Activated CD8-positive, alpha-beta memory T cell treated with anti-CD3 and anti-CD28 coated beads, Interleukin-2, amount 50 U/mL, for 1 hour (primary cell): ENCODE data around the gene LINC00237.

ENCODE experiments used
- DNase-seq: peaks from one replicate; pipeline ENCODE4 v3.0.0-alpha.2; 2020; ENCODE audit errors: extremely low read depth

The LINC00237 gene

DNA sequence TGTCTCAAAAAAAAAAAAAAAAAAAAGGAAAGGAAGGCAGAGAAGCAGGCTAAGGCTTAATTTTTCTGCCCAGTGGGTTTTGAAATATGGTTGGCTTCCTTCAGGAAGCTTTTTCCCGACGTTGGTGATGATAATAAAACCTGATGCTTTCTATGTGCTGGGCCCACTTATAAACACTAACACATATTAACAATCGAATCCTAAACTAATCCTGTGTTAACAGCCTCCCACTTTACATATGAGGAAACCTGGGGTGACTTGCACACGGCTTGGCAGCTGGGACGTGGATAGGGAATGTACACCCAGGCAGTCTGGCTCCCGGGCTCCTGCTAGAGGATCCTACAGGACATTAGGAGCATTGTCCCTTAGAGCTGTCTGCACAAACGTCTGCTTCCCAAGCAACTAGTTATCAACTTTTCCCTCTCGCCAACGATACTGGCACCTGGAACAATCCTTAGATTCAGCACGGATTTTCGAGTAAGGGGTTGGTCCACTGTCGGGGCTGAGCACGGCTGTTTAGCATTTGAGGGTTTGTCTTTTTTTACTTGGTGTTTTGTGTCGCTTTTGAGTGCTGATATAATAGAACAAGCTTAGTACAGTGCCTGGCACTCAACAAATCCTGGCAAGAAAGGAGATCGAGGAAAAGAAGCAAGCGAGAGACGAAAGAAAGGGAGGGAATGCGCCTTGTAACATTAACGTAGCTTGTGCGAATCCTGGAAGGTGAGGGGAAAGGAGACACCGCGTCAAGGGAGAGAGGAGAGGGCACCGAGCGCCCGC lies 19.1 kb upstream of the LINC00237 start:
- DNase-seq, result no peak

DNA sequence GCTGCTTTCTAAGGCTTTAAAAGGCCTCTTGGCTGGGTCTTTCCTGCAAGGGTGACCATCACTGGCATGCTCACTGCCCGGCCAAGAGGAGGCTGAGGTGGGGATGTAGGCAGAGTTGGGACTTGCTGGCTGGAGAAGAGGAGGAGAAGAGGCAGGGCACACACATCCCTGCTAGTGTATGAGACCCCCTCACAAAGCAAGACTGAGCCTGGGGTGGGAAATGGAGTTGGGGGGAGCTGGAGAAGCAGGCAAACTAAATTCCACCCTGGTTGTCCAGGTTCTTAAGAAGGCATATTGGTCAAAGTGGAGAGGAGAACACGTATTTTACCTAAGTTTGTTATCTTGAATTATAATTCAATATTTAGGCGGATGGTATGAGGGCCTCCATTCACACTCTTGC lies 18.0 kb upstream of the LINC00237 start:
- DNase-seq, result no peak

DNA sequence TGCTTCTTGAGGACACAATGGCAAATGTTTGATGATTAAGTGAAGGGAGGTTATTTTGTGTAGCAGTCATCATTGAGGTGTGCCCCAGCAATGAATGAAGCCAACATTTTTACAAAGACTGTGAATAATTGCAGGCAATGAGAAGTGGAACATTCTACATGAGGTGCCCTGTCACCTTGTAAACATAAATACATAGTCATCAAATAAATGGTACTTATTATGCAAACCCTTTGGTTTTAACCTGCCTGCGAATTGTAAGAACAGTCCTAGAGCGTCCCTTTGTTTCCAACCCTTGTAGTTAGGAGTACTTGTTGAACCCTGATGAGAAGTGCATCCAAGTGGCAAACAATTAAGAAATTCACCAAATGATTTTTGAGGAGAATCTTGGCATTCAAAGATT lies 12.6 kb upstream of the LINC00237 start:
- DNase-seq, result no peak

DNA sequence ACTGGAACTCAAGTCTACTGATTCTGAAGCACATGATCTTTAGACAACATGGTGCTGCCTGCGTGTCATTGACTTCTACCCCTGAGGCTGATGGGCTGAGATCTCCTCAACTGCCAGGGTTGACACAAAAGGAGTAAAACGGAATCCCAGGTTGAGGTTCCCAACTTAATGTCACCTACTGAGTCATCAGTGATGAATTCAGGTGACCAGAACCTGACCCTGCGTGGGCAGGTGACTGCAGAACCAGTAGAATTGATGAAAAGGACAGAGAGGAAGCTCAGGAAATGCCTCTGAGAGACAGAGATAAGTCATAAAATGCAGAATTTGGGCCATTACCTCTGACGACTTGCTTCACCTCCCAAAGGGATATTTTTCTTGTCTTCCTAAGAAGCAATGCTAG lies 12.0 kb upstream of the LINC00237 start:
- no peak for DNase-seq

DNA sequence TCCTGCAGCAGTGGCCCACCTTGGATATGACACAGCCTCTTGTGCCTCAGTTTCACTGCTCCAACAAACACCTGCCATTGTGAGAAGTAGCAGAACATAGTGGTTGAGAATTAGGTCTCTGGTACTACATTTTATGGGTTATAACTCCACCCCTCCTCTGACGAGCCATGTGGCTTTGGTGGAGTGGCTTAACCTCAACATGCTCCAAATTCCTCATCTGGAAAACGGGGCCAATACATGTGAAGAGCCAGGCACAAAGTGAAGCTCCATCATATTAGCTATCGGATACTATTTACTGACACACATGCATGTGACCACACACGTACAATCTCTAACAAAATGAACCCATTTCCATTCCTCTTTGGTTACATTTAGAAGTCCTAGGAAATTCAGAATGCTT lies 11.4 kb upstream of the LINC00237 start:
- no peak for DNase-seq

DNA sequence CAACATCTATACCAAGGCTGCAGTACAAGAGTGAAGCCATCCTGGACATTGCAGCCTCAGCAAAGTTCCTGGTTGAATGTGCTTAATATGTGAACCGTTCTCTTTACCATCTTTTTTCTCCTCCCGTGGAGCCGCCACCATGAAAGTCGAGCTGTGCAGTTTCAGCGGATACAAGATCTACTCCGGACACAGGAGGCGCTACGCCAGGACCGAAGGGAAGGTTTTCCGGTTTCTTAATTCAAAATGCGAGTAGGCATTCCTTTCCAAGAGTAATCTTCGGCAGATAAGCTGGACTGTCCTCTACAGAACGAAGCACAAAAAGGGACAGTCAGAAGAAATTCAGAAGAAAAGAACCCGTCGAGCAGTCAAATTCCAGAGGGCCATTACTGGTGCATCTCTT lies 8.4 kb upstream of the LINC00237 start:
- DNase-seq, result no peak

DNA sequence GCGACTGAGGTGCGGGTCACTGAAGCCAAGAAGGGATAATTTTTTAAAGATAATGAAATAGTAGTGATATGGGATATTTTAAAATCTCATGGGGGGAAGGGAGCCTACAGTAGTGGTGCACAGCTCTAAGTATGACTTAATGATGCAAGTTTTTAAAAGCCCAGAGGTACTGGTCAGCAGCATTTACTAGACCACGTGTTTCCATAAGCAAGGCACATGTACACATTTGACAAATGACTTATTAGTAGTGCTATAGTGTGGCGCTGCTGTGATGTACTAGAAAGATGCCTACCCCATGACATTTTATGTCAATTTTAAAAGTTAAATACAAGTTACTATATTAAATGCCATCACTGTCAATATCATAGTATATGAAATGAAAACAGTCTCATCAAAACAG lies 7.5 kb upstream of the LINC00237 start:
- DNase-seq, result no peak

DNA sequence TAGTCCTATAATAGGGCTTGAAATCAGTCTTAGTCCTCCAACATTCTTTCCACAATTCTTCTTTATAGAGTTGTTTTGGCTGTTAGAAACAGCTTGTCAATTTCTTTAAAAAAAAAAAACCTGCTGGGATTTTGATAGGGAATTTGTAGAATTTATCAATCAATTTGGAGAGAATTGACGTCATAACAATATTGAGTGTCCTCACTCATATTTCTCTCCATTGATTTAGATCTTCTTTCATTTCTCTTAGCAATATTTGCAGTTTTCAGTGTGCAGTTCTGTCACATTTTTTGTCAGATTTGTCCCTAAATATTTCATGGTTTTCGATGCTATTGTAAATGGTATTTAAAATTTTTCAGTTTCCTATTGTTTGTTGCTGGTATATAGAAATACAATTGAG lies 5.3 kb upstream of the LINC00237 start:
- no peak for DNase-seq

DNA sequence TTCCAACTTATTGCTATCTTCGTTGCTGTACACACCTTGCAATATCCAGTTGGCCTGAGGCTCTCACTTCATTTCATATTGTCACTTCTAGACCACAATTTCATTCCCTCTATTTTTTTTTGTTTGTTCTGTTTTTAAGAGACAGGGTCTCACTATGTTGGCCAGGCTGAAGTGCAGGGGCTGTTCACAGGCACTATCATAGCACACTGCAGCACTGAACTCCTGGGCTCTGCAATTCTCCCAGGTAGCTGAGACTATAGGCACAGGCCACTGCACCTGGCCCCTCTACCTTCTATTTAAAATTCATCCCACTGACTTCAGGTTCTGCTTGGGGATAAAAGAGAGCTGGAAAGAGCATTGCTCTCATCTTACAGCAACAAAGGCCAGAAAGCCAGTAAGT lies 4.7 kb upstream of the LINC00237 start:
- DNase-seq, result no peak

DNA sequence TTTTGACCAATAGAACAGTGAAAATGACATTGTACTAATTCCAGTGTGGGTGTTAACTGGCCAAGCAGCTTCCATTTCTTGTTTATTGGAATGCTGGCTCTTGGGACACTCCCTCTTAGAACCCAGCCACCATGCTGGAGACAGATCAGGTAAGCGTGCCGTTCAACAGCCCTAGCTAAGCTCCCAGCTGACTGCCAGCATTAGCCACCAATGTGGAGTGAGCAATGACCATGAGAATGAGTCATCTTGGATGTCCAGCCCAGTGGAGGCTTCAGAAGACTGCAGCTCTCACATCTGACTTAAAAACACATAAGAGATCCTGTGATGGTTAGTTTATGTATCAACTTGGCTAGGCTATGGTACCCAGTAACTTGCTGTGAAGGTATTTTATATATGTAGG lies 3.0 kb upstream of the LINC00237 start:
- no peak for DNase-seq

DNA sequence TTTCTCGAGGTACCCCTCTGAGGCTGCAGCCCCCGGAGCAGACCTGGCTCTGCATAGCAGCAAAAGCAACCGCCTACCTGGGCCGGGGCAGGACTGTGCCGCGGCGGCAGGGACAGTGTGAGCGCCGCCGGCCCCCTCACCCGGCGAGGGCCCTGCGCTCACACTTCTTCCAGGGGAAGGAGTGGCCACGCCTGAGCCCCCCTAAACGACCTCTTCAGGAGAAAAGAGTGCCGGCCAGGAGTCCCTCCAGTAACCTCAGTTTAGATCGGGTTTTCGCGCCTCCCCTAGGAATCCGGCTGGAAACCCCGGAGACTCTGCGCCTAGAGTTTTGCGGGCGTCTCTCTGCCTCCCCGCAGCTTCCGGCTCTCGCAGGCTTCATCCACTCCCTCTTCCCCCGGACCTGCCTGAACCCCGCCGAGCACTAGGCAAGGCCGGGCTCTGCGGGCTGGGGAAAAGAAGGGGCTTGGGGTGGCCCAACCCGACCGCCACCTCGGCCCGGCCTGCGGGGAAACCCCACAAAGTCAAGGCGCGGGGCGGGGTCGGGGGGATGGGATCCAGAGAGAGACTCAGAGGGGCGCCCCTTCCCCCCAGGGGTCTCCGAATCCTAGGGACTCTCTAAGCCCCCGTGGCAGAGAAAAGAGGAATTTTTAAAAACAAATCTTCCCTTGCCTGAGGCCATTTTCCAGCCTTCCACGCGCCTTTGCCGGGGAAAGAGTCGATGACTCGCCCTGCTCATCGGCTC lies 558 bp downstream of the LINC00237 start:
- no peak for DNase-seq

DNA sequence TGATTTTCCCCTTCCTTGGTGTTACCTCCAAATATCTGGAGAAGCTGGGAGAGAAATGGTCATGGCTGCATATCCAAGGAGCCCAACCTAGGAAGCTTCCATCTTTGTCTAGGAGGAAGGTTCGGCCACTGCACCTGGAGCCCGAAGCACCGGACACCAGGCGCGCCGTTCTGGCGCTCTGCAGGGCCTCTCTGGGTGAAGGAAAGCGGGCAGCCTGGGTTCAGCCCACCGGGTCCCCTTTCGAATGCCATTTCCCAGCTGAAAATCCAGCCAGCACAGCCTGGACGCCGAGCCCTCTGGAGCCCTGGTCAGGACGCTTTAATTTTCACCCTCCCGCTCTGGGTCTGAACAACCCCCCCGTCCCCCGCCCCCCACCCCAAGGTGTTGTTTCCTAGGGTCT lies 1.2 kb downstream of the LINC00237 start:
- no peak for DNase-seq

DNA sequence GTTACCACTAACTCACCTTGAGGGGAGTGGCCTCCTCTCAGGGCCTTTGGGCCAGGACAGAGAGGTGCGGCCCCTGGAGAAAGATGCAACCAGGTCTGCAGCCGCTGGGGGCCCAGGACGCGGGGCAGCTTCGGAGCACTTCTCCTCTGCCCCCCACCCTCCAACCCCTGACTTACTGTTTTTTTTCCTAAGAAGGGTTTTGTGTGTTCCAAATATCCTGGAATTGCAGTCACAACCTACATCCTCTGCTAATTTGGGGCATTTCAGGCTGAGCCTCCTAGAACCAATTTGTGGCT lies 1.7 kb downstream of the LINC00237 start:
- DNase-seq, result no peak

DNA sequence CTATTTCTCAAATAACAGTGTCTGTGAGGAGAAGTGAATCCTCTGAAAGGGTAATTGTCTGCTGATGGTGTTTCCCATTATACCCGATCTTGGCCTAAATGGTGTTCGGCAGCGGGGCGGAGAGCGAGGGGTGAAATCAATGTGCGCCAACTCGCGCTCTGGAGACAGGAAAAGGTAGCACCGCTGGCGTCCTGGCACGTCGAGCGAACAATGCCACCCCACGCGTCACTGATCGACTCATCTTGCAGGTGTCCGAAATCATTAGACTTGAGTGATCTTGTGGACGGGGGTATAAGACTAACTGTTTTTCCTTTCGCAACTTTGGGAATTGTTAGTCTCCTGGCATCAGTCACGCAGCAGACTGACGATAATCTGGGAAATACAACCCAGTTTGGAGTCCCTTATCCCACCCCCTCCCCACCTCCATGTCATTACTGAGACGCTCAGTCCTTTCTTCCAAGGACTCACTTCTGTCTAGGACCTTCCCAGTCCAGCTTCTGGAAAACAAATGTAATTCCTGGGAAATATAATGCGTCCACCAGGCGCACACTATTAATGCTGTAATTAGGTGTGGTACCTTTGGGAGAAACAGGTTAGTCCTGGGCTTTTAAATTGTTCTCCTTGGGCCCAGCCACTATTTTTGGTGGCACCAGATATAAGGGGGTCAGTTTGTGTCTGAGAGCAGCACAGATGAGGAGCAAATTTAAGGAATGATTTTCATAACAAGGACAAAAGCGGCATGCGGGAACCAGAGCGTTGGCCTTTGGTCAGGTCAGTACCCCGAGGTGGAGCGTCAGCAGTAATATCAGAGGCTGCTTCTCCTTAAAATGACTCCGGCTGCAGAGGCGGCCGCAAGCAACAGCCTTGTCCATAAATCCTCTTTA lies 2.3 kb downstream of the LINC00237 start:
- DNase-seq, result no peak

DNA sequence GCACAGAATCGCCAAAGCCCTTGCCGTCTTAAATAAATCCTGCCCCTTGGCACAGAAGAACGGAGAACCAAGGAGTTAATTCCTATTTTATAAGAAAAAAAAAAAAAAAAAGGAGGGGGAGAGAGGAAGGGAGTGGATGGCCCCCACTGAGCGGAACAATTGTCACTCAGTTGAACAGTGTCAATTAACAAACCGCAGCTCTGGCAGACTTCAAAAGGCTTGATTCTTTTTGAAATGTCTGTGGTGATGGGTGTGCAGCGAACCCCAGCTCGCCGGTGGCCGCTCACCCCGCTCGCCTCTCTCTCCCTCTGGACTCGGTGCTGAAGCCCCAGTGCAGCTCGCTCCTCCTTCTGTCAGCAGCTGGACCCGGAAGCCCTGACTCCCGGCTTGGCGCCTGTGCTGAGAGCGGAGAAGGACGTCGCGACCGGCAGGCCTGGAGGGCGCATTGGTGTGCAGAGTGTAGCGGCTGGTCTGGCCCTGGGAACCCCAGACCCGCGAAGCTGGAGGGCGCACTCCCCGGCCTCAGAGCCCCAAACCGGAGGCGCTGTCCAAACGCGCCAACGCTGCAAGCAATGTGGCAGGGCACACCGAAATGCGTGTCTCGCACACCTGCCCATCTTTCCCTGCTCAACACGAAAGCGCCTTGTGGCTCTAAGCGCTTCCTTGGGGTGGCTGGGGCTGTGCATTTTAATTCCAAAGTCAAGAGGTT lies 3.4 kb downstream of the LINC00237 start:
- DNase-seq, result no peak

DNA sequence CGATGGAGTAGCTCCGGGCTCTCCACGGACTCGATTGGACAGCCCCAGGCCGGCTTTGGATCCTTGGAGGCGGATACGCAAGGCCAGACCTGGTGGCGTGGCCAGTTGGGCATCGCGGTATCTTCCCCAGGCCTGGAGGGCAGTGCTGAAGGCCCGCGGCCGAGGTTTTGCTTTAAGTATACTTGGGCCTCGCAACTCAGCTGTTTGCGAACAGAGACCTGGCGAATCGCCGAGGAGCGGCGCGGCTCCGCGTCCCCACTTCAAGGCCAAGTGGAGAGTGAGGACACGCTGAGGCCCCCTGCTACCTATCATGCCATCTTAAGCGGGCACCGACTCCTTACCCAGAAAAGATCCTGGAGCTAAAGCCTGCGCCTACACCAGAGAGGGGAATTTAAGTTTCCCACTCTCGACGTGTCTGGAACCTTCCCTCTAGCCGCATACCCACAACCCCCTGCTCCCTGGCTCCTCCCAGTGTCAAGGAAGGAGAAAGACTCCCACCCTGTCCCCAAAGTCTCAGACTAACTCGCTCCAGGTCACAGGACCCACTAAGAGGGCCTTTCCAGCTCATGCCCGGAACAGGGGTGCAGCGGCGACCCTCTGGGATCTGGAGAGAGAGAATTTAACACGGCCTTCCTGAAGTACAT lies 4.1 kb downstream of the LINC00237 start:
- DNase-seq, result no peak

DNA sequence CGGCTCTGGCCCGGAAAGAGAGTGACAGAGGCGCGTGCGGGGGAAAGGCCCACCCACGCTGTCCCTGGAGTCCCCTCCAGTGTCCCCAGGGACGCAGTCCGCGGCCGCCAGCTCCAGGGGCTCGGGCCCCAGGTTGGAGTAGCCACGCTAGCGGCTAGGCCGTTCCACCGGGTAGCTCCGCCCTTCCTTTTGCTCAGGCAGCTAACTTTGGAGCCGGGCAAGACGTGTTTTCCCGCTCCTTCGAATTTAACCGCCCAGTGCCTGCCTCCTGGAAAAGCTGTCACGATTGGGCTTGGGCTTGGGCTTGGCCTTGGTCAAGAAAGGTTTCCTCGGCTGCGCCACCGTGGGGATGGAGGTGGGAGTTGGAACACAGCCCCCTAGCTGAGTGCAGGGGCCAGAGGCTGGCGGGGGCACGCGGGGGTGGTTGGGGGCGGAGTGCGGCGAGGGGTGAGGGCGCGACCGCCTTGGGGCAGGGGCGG lies 4.7 kb downstream of the LINC00237 start:
- no peak for DNase-seq

DNA sequence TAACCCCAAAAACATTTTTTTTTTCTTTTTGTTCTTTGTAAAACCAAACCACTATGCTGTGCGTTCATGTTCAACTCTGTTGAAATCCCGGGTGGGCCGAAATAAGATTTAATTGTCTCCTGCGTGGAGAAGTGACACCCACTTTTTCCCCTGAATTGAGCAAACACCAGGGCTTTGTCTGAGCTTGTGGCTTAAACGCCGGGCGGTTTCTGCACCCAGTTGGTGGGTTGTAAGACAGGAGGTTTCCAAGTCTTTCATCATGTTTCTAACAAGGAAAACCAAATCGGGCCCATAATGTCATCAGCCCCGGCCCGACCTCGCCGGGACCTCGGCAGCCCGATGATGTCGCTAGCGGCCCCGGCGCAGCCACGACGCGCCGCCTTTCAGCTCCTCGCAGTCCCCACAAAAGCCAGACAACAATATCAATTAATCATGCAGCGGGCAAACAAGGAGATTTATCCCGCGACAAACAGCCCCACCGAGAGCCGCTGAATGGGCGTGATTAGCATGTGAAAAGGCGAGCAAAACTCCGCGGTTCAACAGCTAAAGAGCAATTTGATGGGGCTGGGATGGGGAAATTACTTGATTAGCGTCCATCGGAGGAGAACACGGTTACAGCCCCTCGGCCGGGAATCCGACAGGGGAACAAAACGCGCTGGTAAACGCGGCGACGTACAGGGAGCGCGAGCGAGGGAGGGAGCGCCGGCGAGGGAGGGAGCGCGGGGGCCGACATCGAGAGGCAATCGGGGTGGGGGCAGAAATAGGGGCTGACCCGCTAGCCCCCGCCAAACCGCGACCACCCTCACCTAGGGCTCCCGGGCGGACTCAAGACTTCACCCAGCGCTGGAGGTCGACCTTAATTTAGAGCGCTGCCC lies 5.3 kb downstream of the LINC00237 start:
- no peak for DNase-seq

DNA sequence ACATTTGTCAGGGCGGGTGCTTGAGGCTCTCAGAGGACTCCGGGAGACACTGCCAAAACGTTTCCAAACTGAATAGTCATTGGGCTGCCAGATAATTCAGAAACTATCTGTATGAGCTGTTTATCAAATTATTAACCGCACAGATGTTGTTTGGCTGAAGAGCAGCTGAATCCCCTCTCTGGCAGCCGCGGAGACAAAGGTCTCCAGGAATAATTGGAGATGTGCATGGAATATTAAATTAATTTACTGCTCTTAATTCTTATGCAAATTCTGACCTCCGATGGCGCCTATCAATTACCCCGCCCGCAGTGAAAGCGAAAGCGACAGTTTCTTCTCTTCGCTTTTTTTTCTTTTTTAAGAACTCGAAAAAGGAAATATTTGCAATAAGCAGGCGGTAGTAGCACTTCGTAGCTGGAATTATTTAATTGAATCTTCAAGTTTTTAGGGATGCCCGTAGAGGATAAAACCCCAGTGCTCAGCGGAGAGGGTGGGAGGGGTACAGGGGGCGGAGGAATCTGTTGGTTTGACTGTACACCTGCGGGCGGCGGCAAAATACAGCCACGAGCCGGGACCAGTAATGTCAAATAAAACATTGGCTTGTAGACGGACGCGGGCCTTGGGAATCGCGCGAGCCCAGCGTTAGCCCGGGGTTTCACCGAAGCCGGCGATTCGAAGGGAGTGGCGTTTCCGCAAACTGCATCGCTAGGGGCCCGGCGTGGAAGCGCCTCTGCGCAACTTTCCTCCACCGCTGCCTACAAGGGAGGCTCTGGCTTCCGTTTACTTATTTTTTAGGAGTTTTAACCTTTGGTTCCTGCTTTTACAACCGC lies 6.2 kb downstream of the LINC00237 start:
- DNase-seq, result no peak
